ENCODE results near the gene SYNGR3.
A peak's percentile ranks its signal among the peaks of the same experiment; 100 is the strongest.
"Not testable (repeated sequence)": the region's sequence is repeated elsewhere in the genome, so short reads cannot be mapped to it uniquely, and the experiment has no call there.

Gene SYNGR3

DNA sequence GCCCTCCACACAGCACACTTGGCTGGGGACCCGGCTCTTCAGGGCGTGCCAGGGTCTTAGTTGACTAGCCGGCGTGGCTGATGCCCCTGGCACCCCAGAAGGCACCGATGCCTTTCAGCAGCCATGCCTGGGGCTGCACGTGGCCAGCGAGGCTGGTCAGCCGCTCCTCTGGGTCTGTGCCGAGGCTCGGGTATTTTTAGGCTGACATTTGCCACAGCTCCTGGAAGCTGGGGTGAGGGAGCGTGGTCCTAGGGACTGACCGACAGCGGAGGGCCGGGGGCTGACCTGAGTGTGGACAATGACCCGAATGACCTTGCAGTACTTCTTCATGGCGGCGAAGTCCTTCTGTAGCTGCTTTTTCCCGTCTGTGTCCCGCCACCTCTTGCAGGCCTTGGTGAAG lies 39.2 kb upstream of the SYNGR3 start:
- peaks cover 15% of the 10 kb centered on the region for H3K27me3 Mint-ChIP-seq
- H3K4me1 Mint-ChIP-seq: no peaks in the 10 kb centered on the region
- no peak overlapping the region for H3K27ac Mint-ChIP-seq
- no peak overlapping the region for H3K4me3 Mint-ChIP-seq
- no peak for ATAC-seq
- H3K9me3 Mint-ChIP-seq: no peaks in the 10 kb centered on the region
- H3K36me3 Mint-ChIP-seq: no peaks in the 10 kb centered on the region

DNA sequence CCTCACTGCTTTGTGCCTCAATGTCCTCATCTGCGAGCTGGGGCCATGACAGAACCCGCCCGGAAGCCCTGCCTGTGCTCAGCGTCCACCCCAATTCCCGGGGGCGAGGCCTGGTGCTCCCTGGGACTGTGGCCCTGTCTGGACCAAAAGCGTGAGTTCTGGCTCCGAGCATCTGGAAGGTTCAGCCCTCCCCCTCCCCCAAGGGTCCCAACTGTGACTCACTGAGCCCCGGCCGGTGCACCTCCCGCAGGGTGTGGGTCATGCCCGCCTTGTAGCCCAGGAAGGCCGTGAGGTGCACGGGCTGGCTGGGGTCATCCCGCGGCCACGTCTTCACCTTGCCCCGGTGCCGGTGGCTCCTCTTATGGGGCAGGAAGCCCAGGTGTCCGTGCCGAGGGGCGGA lies 36.0 kb upstream of the SYNGR3 start:
- H3K36me3 Mint-ChIP-seq: no peaks in the 10 kb centered on the region
- no peak for ATAC-seq
- peaks cover 1% of the 10 kb centered on the region for H3K4me1 Mint-ChIP-seq
- H3K27me3 Mint-ChIP-seq: peaks cover 8% of the 10 kb centered on the region
- no peak overlapping the region for H3K27ac Mint-ChIP-seq
- no peak overlapping the region for H3K4me3 Mint-ChIP-seq
- no peaks in the 10 kb centered on the region for H3K9me3 Mint-ChIP-seq

DNA sequence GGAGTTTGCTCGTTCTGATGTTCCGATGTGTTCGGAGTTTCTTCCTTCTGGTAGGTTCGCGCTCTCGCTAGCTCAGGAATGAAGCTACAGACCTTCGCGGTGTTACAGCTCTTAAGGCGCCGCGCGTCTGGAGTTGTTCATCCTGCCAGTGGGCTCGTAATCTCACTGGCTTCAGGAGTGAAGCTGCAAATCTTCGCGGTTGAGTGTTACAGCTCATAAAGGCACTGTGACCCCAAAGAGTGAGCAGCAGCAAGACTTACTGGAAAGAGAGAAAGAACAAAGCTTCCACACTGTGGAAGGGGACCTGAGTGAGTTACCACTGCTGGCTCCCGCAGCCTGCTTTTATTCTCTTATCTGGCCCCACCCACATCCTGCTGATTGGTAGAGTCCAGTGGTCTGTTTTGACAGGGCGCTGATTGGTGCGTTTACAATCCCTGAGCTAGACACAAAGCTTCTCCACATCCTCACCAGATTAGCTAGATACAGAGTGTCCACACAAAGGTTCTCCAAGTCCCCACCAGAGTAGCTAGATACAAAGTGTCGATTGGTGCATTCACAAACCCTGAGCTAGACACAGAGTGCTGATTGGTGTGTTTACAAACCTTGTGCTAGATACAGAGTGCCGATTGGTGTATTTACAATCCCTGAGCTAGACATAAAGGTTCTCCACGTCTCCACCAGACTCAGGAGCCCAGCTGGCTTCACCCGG lies 32.2 kb upstream of the SYNGR3 start:
- not testable (repeated sequence) for H3K27me3 Mint-ChIP-seq, ATAC-seq, H3K4me3 Mint-ChIP-seq, H3K27ac Mint-ChIP-seq, H3K9me3 Mint-ChIP-seq
- Mint-ChIP-seq H3K36me3 (peaks cover 15% of the 10 kb centered on the region), H3K4me1 (peaks cover 37% of the 10 kb centered on the region)

DNA sequence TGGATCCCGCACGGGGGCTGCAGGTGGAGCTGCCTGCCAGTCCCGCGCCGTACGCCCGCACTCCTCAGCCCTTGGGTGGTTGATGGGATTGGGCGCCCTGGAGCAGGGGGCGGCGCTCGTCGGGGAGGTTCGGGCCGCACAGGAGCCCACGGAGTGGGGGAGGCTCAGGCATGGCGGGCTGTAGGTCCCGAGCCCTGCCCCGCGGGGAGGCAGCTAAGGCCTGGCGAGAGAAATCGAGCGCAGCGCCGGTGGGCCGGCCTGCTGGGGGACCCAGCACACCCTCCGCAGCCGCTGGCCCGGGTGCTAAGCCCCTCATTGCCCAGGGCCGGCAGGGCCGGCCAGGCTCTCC lies 31.7 kb upstream of the SYNGR3 start:
- H3K27ac Mint-ChIP-seq, H3K9me3 Mint-ChIP-seq, H3K4me3 Mint-ChIP-seq, ATAC-seq, H3K27me3 Mint-ChIP-seq: not testable (repeated sequence)
- Mint-ChIP-seq H3K36me3 (peaks cover 20% of the 10 kb centered on the region), H3K4me1 (peaks cover 42% of the 10 kb centered on the region)

DNA sequence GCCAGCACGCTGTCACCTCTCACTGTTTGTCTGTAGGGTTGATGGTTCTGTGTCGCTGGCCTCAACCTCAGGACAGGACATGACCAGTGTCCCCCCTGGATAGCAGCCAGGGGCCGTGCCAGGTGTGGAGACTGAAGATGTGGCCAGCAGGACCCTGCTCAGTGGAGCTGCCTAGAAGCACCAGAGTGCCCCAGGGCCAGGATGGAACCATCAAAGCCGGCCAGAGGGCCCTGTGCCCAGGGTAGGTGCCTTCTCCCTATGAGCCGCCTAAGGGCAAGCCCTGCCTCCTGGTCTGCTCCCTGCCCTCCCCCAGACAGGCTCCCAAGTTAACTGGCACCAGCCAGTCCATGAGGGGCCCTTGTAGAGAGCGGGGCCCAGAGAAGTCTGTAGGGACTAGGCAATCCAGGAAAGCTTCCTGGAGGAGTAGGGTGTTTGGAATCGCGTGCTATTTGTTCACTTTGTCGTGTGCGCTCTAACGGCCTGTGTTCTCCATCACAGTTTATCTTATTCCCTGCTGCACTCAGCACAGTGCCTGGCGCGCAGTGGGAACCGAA lies 31.0 kb upstream of the SYNGR3 start:
- H3K4me3 Mint-ChIP-seq: peak overlapping the region; percentile 99
- H3K27me3 Mint-ChIP-seq: no peaks in the 10 kb centered on the region
- H3K9me3 Mint-ChIP-seq: no peaks in the 10 kb centered on the region
- H3K36me3 Mint-ChIP-seq: peaks cover 27% of the 10 kb centered on the region
- peaks cover 49% of the 10 kb centered on the region for H3K4me1 Mint-ChIP-seq
- ATAC-seq: peak; percentile 9
- H3K27ac Mint-ChIP-seq: peak overlapping the region; percentile 97

DNA sequence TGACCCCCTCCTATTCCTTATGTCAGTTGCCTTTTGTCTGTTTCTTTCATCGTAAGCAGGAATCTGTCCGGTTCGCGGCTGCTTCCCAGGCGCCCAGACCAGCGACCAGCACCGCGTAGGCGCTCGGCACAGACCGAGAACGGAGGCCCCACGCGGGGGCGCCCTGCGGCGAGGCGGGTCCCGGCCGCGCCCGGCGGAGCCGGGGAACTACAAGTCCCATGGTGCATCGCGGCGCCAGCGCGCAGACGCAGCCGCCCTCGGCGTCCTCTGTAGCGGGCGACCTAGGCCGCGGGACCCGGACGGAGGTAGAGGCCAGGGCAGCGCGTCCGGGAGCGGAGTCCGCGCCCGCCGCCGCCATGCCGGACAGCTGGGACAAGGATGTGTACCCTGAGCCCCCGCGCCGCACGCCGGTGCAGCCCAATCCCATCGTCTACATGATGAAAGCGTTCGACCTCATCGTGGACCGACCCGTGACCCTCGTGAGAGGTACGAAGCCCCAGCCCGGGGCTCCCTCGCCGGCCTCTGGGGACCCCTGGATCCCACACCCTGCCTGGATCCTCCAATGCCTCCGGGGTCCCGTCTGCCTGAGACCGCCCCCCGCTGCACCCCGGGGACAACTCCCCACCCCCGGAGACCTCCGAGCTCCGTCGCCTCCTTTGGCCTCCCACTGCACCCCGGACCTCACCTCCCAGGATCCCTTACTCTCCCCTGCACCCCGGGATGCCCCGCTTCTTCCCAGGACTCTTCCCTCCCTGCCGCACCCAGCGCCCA lies 30.3 kb upstream of the SYNGR3 start, which contains the start of gene NDUFB10:
Gene NDUFB10 (plus strand): TSS at position 270 of the 771 bp plus-strand sequence. CDS start 87 bp downstream, at position 357.
- peak; percentile 91 for ATAC-seq
- Mint-ChIP-seq H3K27ac (peak within 1 kb of the TSS; percentile 97), H3K4me3 (peak within 1 kb of the TSS; percentile 99), H3K36me3 (peaks cover 31% of the 10 kb centered on the region), H3K27me3 (no peaks in the 10 kb centered on the region), H3K9me3 (no peaks in the 10 kb centered on the region), H3K4me1 (peaks cover 54% of the 10 kb centered on the region)

DNA sequence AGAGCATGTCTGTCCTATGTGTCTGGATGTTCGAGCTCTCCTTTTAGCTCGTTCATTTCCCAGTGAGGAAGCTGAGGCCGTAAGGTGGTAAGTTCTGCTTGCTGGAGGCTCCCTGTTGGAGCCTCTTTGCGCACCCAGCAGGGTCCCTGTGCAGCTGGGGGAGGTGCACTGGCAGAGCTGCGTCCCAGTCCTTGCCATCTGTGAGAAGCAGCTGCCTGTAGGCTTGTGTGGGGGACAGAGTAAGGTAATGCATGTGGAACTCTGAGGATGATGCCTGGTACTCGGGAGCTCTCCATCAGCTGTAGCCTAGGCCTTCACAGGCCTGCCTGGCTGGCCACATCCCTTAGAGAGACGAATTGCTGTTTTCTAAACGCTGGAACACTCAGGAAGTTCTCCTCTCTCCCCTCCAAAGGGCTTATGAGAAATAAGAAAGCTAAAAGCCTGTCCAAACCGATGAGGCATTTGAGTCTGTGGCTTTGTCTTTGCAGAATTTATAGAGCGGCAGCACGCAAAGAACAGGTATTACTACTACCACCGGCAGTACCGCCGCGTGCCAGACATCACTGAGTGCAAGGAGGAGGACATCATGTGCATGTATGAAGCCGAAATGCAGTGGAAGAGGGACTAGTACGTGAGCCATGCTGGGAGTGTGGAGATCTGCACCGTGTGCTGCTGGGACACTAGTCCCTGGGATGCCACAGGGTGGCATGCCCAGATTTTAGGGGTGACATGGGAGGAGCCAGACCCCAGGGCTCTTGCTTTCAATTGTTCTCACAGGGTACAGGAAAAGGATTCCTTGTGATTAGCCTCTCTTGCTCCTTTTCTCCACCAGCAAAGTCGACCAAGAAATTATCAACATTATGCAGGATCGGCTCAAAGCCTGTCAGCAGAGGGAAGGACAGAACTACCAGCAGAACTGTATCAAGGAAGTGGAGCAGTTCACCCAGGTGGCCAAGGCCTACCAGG lies 28.8 kb upstream of the SYNGR3 start:
- no peaks in the 10 kb centered on the region for H3K27me3 Mint-ChIP-seq
- H3K4me1 Mint-ChIP-seq: peaks cover 61% of the 10 kb centered on the region
- peak overlapping the region; percentile 99 for H3K4me3 Mint-ChIP-seq
- peak overlapping the region; percentile 97 for H3K27ac Mint-ChIP-seq
- H3K36me3 Mint-ChIP-seq: peaks cover 31% of the 10 kb centered on the region
- no peak for ATAC-seq
- no peaks in the 10 kb centered on the region for H3K9me3 Mint-ChIP-seq

DNA sequence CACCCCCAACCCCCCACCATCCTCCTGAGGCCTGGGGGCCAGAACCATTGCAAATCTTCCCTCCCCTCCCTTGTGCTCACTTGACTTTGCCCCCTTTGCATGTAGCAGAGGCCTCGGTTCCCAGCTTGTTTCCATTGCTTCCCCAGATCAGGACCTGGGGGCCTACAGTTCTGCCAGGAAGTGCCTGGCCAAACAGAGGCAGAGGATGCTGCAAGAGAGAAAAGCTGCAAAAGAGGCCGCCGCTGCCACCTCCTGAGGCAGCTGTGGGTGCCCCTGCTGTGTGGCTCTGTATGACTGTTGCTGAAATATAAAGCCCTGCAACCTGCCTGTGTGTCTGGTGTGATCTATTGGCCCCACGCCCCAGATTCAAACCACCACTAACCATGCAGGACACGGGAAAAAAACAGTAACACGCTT lies 28.1 kb upstream of the SYNGR3 start:
- H3K4me1 Mint-ChIP-seq: peaks cover 62% of the 10 kb centered on the region
- H3K27me3 Mint-ChIP-seq: no peaks in the 10 kb centered on the region
- no peak for ATAC-seq
- H3K4me3 Mint-ChIP-seq: peak overlapping the region; percentile 43
- peak overlapping the region; percentile 97 for H3K27ac Mint-ChIP-seq
- H3K9me3 Mint-ChIP-seq: no peaks in the 10 kb centered on the region
- H3K36me3 Mint-ChIP-seq: peaks cover 31% of the 10 kb centered on the region

DNA sequence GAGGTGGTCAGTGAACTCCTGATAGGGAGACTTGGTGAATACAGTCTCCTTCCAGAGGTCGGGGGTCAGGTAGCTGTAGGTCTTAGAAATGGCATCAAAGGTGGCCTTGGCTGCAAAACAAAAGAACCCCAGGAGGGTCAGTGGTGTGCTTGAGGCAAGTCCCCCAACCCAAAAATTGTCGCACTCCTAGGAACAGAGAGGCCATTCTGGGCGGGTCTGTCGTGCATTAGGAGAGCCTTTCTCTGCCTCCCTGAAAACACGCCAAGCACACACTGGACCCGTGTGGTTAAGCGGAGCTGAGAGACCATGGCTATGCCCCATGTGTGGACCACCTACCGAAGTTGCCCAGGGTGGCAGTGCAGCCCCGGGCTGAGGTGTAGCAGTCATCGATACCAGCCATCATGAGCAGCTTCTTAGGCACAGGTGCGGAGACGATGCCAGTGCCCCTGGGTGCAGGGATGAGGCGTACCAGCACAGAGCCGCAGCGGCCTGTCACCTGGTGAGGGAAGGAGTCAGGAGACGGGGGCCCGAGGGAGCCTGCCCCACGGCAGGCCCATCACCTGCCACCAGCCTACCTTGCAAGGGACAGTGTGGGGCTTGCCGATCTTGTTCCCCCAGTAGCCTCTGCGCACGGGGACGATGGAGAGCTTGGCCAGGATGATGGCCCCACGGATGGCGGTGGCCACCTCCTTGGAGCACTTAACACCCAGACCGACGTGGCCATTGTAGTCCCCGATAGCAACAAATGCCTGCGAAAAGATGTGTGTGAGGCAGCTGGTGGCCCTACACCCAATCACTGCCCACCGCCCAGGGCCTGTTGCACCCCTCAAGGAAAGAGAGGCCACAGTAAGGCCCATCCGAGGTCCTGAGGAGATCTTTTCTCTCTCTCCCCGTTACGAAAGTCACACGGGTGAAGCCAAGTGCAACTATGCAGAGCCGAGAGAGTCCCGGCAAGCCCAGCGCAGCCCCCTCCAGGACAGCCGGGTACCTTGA lies 27.3 kb upstream of the SYNGR3 start:
- not testable (repeated sequence) for H3K27me3 Mint-ChIP-seq, ATAC-seq, H3K9me3 Mint-ChIP-seq
- Mint-ChIP-seq H3K36me3 (peaks cover 31% of the 10 kb centered on the region), H3K4me3 (peak overlapping the region; percentile 84), H3K27ac (peak overlapping the region; percentile 97), H3K4me1 (peaks cover 62% of the 10 kb centered on the region)

DNA sequence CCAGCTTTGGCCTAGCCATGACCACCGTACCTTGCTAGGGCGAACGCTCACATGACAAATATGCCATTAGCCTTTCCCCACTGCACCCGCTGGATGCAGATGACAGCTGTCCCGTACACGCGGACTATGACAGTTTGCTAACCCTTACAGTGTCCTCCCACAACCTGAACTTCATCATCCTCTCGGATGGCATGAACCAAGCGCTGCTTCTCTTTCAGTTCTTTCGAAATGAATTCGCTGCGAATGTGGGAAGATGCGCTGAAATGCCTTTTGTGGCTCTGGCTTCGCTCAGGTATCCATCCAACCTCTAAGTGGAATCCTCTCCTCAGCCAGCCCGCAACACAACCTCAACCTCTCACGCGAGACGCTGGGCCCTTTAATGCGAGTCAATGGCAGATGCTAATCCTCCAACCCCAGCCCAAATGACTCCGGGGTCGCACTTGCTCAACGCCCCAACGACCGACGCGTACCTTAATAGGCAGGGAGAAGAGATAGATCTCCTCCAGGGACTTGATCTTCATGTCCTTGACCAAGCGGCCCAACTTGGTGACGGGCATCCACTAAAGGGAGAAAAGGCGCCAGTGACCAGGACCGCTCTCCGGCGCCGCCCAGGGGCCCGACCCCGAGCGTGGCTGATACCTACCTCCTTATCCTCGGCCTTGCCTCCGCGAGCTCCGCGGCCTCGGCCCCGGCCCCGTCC lies 25.8 kb upstream of the SYNGR3 start:
- no peaks in the 10 kb centered on the region for H3K9me3 Mint-ChIP-seq
- H3K27me3 Mint-ChIP-seq: no peaks in the 10 kb centered on the region
- H3K36me3 Mint-ChIP-seq: peaks cover 31% of the 10 kb centered on the region
- peak overlapping the region; percentile 84 for H3K4me3 Mint-ChIP-seq
- peaks cover 59% of the 10 kb centered on the region for H3K4me1 Mint-ChIP-seq
- ATAC-seq: peak; percentile 44
- peak overlapping the region; percentile 97 for H3K27ac Mint-ChIP-seq

DNA sequence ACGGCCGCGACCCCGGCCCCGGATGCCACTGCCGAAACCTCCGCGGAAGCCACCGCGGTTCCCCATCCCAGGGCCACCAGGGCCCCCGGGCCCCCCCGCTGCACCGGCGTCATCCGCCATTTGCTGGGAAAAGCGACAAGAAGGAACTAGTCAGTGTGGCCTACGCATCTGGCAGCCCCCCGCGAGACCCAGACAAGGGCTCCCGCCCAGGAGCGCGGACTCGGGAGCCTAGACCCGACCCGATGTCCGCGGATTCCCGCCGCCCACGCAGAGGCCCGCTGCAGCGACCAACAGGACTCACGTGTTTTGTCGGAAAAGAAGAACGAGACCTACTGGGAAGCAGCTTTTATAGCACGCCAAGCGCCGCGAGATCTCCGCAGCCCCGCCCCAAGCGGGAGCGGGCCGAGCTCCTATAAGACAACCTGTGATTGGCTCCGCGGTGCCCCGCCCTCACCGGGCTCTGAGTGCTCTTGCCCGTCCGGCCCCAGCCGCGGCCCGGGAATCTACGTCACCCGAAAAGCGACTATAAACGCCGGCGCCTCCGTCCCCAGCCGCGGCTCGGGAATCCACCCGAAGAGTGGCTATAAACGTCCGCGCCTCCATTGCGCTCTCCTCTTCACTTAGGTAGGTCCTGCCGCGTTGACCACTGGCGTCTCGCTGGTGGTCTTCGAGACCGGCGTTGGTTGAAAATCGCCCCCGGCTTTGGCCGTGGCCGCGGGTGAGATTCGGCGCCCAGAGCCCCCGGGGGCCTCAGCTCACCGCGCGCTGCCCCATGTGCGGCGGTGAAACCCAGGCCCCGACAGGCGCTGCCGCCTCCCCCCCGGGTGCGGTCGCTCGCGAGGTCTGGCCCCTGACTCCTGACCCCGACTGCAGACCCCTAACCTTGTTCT lies 25.0 kb upstream of the SYNGR3 start, which contains the start of gene RPS2:
Gene RPS2 (minus strand): TSS at position 321 of the 890 bp plus-strand sequence. CDS start 201 bp downstream, at position 120.
- no peaks in the 10 kb centered on the region for H3K27me3 Mint-ChIP-seq
- H3K9me3 Mint-ChIP-seq: no peaks in the 10 kb centered on the region
- H3K36me3 Mint-ChIP-seq: peaks cover 31% of the 10 kb centered on the region
- H3K4me1 Mint-ChIP-seq: peaks cover 54% of the 10 kb centered on the region
- peak within 1 kb of the TSS; percentile 97 for H3K27ac Mint-ChIP-seq
- ATAC-seq: peak; percentile 97
- peak within 1 kb of the TSS; percentile 84 for H3K4me3 Mint-ChIP-seq

DNA sequence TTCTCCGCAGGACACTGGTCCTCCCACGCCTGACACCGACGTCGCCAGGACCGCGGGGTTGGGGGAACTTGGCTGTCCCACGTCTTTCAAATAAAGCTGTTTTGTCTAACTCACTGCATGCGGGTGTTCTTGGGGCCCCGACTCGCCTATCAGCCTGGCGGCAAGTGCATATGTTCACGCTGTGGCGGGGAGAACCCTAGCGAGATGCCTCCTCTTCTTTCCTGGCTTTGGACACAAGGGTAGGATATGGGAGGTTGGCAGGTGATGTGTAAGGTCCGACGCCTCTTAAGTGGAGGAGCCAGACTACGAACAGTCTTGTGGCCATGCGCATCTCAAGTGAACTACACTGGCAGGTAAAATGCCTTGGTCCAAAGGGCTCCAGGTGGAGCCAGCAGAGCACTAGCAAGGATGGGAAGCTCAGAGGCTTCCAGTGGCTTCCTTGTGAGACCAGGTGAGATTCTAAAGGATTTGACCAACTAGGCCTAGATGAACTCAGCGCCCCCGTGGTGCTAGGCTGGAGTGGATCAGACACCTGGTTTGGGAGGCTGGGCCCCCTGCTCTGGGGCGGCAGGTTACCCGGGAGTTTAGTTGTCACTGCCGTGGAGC lies 24.3 kb upstream of the SYNGR3 start:
- Mint-ChIP-seq H3K4me3 (peak overlapping the region; percentile 84), H3K27me3 (no peaks in the 10 kb centered on the region), H3K36me3 (peaks cover 31% of the 10 kb centered on the region), H3K9me3 (no peaks in the 10 kb centered on the region), H3K27ac (peak overlapping the region; percentile 97), H3K4me1 (peaks cover 46% of the 10 kb centered on the region)
- no peak for ATAC-seq
